Globus pallidus (tissue), 1 donor: Measurements from ENCODE around the gene ITIH3.

Experiments
- DNase-seq: peaks from one replicate; pipeline ENCODE4 v3.0.0-alpha.2; 2015; ENCODE audit warnings: low spot score

ITIH3 gene

GRCh38 chr3:52779011-52779836 lies 15.4 kb upstream of the ITIH3 start:
- no peak for DNase-seq

GRCh38 chr3:52779837-52780585 lies 14.6 kb upstream of the ITIH3 start:
- no peak for DNase-seq

- DNase-seq = no peak
Measured at GRCh38 chr3:52781741-52782140, 12.9 kb upstream of the ITIH3 start.

GRCh38 chr3:52782412-52783210 lies 12.0 kb upstream of the ITIH3 start:
- DNase-seq = no peak

- no peak for DNase-seq
Measured at GRCh38 chr3:52783211-52783555, 11.4 kb upstream of the ITIH3 start.

GRCh38 chr3:52784021-52784621 lies 10.5 kb upstream of the ITIH3 start:
- no peak for DNase-seq

GRCh38 chr3:52784931-52785590 lies 9.5 kb upstream of the ITIH3 start:
- DNase-seq = no peak

- no peak for DNase-seq
Measured at GRCh38 chr3:52786330-52787215, 8.0 kb upstream of the ITIH3 start.

GRCh38 chr3:52787246-52787645 lies 7.3 kb upstream of the ITIH3 start:
- no peak for DNase-seq

GRCh38 chr3:52787672-52788625 lies 6.6 kb upstream of the ITIH3 start:
- no peak for DNase-seq

- DNase-seq = no peak
Measured at GRCh38 chr3:52788890-52789745, 5.5 kb upstream of the ITIH3 start.

GRCh38 chr3:52789746-52790040 lies 4.9 kb upstream of the ITIH3 start:
- DNase-seq = no peak

GRCh38 chr3:52790337-52790736 lies 4.3 kb upstream of the ITIH3 start:
- no peak for DNase-seq

GRCh38 chr3:52790741-52791140 lies 3.9 kb upstream of the ITIH3 start:
- no peak for DNase-seq

GRCh38 chr3:52791366-52791765 lies 3.2 kb upstream of the ITIH3 start:
- DNase-seq = no peak

GRCh38 chr3:52791928-52792327 lies 2.7 kb upstream of the ITIH3 start:
- no peak for DNase-seq

GRCh38 chr3:52792413-52792812 lies 2.2 kb upstream of the ITIH3 start:
- DNase-seq = no peak

- DNase-seq = no peak
Measured at GRCh38 chr3:52792961-52793695, 1.5 kb upstream of the ITIH3 start.
